Nephron progenitor cell (in vitro differentiated cells): Measurements from ENCODE around the gene UMAD1.

Experiments used
- DNase-seq: peaks from one replicate; pipeline ENCODE4 v3.0.0; 2021
- H3K27ac Mint-ChIP-seq: 2 replicates; pipeline ENCODE4 v1.8.0; 2021; ENCODE audit warnings: mild to moderate bottlenecking, moderate library complexity, mixed read lengths
- H3K27me3 Mint-ChIP-seq: 2 replicates; pipeline ENCODE4 v1.8.0; 2021; ENCODE audit warnings: mild to moderate bottlenecking, low read depth, mixed read lengths; ENCODE audit not compliant: poor library complexity
- H3K36me3 Mint-ChIP-seq: 2 replicates; pipeline ENCODE4 v1.8.0; 2021; ENCODE audit warnings: low read depth, mixed read lengths
- H3K4me1 Mint-ChIP-seq: 2 replicates; pipeline ENCODE4 v1.8.0; 2021; ENCODE audit warnings: mixed read lengths
- H3K4me3 Mint-ChIP-seq: 2 replicates; pipeline ENCODE4 v1.8.0; 2021; ENCODE audit warnings: mild to moderate bottlenecking, moderate library complexity, mixed read lengths
- H3K9me3 Mint-ChIP-seq: 2 replicates; pipeline ENCODE4 v1.8.0; 2021; ENCODE audit warnings: mild to moderate bottlenecking, moderate library complexity, mixed read lengths
- CTCF ChIP-seq: fragments of 200-600 bp; sonication (generic); IDR thresholded peaks from 2 replicates; pipeline ENCODE4 v1.5.0; 2021; ENCODE audit warnings: antibody characterized with exemption

UMAD1 gene

DNA sequence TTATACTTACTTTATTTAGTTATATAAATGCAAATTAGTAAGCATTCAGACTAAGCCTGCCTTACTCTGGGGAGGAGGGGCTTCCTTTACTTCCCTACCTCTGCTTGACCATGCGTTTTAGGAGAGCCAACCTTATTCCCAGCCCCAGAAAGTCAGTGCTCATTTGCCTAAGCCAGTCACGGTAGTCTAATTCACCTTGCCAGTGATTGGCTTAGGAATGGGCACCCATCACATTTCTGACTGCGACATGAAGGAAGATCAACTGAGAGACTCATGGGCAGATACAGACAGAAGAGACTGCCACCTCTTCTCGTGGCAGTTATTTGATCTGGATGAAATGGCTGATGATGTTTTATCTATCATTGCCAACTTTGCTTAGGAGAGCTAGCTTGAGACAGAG lies 48.4 kb downstream of the UMAD1 start:
- H3K4me3 Mint-ChIP-seq: no peak overlapping the region
- no peak for TF ChIP-seq CTCF
- no peak for DNase-seq
- no peaks in the 10 kb centered on the region for H3K27me3 Mint-ChIP-seq
- no peaks in the 10 kb centered on the region for H3K36me3 Mint-ChIP-seq
- no peaks in the 10 kb centered on the region for H3K4me1 Mint-ChIP-seq
- no peaks in the 10 kb centered on the region for H3K9me3 Mint-ChIP-seq
- H3K27ac Mint-ChIP-seq: no peak overlapping the region

GRCh38 chr7:7693881-7694280 lies 53.3 kb downstream of the UMAD1 start:
- Mint-ChIP-seq H3K27ac (no peak overlapping the region), H3K4me3 (no peak overlapping the region), H3K36me3 (no peaks in the 10 kb centered on the region), H3K4me1 (peaks cover 13% of the 10 kb centered on the region), H3K27me3 (no peaks in the 10 kb centered on the region), H3K9me3 (no peaks in the 10 kb centered on the region)
- no peak for DNase-seq
- no peak for TF ChIP-seq CTCF

GRCh38 chr7:7694542-7694941 lies 54.0 kb downstream of the UMAD1 start:
- H3K36me3 Mint-ChIP-seq: no peaks in the 10 kb centered on the region

GRCh38 chr7:7695111-7695817 lies 54.7 kb downstream of the UMAD1 start:
- no peak for DNase-seq
- no peaks in the 10 kb centered on the region for H3K9me3 Mint-ChIP-seq
- H3K27ac Mint-ChIP-seq: peak overlapping the region; percentile 3
- peaks cover 13% of the 10 kb centered on the region for H3K4me1 Mint-ChIP-seq
- TF ChIP-seq CTCF: no peak
- H3K4me3 Mint-ChIP-seq: no peak overlapping the region
- no peaks in the 10 kb centered on the region for H3K27me3 Mint-ChIP-seq
- no peaks in the 10 kb centered on the region for H3K36me3 Mint-ChIP-seq

More at GRCh38 chr7:7694542-7694941, 54.0 kb downstream of the UMAD1 start:
- DNase-seq: no peak
- H3K4me1 Mint-ChIP-seq: peaks cover 13% of the 10 kb centered on the region
- H3K9me3 Mint-ChIP-seq: no peaks in the 10 kb centered on the region
- no peak overlapping the region for H3K27ac Mint-ChIP-seq
- no peak for TF ChIP-seq CTCF
- H3K27me3 Mint-ChIP-seq: no peaks in the 10 kb centered on the region
- H3K4me3 Mint-ChIP-seq: no peak overlapping the region

DNA sequence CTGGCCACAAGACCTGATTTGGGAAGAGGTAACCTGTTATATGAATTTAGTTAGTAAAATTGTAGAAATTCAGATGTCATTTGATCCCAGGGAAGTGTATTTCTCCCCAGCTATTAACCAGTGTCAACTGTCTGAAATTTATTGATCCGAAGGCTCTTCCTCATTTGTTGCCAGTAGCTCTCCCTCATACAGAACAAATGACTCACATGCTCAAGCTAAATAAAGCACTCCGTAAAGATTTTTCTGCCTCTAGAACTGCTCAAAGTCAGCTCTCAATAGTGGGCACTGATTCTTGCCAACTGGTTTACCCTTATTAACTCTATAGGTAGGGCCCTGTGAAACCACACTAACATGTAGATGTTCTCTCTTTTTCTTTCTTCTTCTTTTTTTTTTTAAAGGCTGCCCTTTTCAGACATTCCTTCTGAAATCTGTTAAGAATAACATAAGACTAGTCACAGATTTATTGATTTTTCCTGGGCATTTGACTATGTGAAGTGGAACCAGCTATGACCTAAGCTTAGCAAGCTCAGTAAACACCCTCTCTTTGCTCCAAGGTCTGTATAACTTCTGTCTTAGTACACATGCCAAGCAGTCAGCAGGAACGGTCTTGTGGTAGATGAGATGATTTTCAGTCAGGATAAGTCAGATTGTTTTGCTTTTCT lies 56.0 kb downstream of the UMAD1 start:
- Mint-ChIP-seq H3K36me3 (no peaks in the 10 kb centered on the region), H3K4me3 (no peak overlapping the region), H3K27ac (peak overlapping the region; percentile 64), H3K9me3 (no peaks in the 10 kb centered on the region), H3K27me3 (no peaks in the 10 kb centered on the region), H3K4me1 (peaks cover 16% of the 10 kb centered on the region)
- no peak for DNase-seq
- TF ChIP-seq CTCF: no peak

DNA sequence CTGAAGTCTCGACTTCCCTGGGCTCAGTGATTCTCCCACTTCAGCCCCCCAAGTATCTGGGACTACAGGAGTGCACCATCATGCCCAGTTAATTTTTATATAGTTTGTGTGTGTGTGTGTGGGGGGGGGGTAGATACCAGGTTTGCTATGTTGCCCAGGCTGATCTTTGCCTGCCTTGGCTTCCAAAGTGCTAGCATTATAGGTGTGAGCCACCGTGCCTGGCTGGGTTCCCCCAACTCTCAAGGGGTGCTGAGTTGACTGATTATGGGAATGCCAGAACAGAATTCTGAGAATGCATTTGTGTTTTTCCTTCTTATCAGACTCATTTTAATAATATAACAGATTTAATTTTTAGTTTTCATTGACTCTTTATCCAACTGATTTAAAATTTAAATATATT lies 58.4 kb downstream of the UMAD1 start:
- peaks cover 4% of the 10 kb centered on the region for H3K27me3 Mint-ChIP-seq
- no peak overlapping the region for H3K27ac Mint-ChIP-seq
- H3K9me3 Mint-ChIP-seq: no peaks in the 10 kb centered on the region
- H3K4me3 Mint-ChIP-seq: no peak overlapping the region
- no peak for TF ChIP-seq CTCF
- peaks cover 27% of the 10 kb centered on the region for H3K4me1 Mint-ChIP-seq
- no peaks in the 10 kb centered on the region for H3K36me3 Mint-ChIP-seq
- no peak for DNase-seq
